H7 (cell line): ENCODE results near the gene CDHR3. TPM values are rescaled to one million over a fixed set of nuclear protein-coding genes. Genes with fewer than 3 reads are reported as not detected.

ENCODE experiments used
- DNase-seq: peaks from one replicate; pipeline ENCODE4 v3.0.0; 2012
- H3K27me3 ChIP-seq: 2 replicates; pipeline ENCODE4 v1.6.0; 2011; ENCODE audit warnings: mild to moderate bottlenecking, low read length; ENCODE audit not compliant: control insufficient read depth, insufficient read depth
- H3K36me3 ChIP-seq: replicated peaks from 2 replicates; pipeline ENCODE4 v1.5.1; 2011; ENCODE audit warnings: low read length; ENCODE audit not compliant: control insufficient read depth, insufficient read depth
- H3K4me3 ChIP-seq: 2 replicates; pipeline ENCODE4 v1.5.1; 2011; ENCODE audit warnings: low read depth, mild to moderate bottlenecking, control low read depth, low read length, moderate library complexity; ENCODE audit not compliant: insufficient read depth
- total RNA-seq: library from RNA; depleted of rRNA; stranded (reverse); fragments of >200 nt; shearing (Covaris generic); gene quantifications from 2 replicates; pipeline ENCODE4 v1.2.3, GENCODE V29; 2014

CDHR3 gene
- total RNA-seq, 1 experiment from 2014 or later: 5.7 TPM

- H3K36me3 ChIP-seq: no peaks in the 10 kb centered on the region
- no peaks in the 10 kb centered on the region for H3K27me3 ChIP-seq
- no peak for DNase-seq
- H3K4me3 ChIP-seq: no peak overlapping the region
Observed at GRCh38 chr7:106062521-106062931, 99.5 kb downstream of the CDHR3 start.

- DNase-seq: peak; percentile 6
- Histone ChIP-seq H3K27me3 (no peaks in the 10 kb centered on the region), H3K4me3 (no peak overlapping the region), H3K36me3 (no peaks in the 10 kb centered on the region)
Observed at GRCh38 chr7:106063024-106063423, 100.0 kb downstream of the CDHR3 start.

- Histone ChIP-seq H3K36me3 (no peaks in the 10 kb centered on the region), H3K27me3 (no peaks in the 10 kb centered on the region), H3K4me3 (no peak overlapping the region)
- peak; percentile 8 for DNase-seq
Observed at GRCh38 chr7:106063692-106064091, 100.6 kb downstream of the CDHR3 start.

GRCh38 chr7:106064316-106064715, 101.3 kb downstream of the CDHR3 start:
- peak; percentile 26 for DNase-seq
- Histone ChIP-seq H3K36me3 (no peaks in the 10 kb centered on the region), H3K4me3 (no peak overlapping the region), H3K27me3 (no peaks in the 10 kb centered on the region)

- no peaks in the 10 kb centered on the region for H3K27me3 ChIP-seq
- H3K36me3 ChIP-seq: no peaks in the 10 kb centered on the region
- no peak overlapping the region for H3K4me3 ChIP-seq
- DNase-seq: peak; percentile 53
Observed at GRCh38 chr7:106064771-106065574, 101.9 kb downstream of the CDHR3 start.

GRCh38 chr7:106065575-106066500, 102.8 kb downstream of the CDHR3 start:
- Histone ChIP-seq H3K4me3 (no peak overlapping the region), H3K36me3 (no peaks in the 10 kb centered on the region), H3K27me3 (no peaks in the 10 kb centered on the region)
- DNase-seq: peak; percentile 67

- no peak for DNase-seq
- Histone ChIP-seq H3K27me3 (no peaks in the 10 kb centered on the region), H3K36me3 (no peaks in the 10 kb centered on the region), H3K4me3 (no peak overlapping the region)
Observed at GRCh38 chr7:106067678-106068077, 104.6 kb downstream of the CDHR3 start.

GRCh38 chr7:106068538-106068961, 105.5 kb downstream of the CDHR3 start:
- Histone ChIP-seq H3K36me3 (no peaks in the 10 kb centered on the region), H3K4me3 (no peak overlapping the region), H3K27me3 (no peaks in the 10 kb centered on the region)
- DNase-seq: peak; percentile 8

GRCh38 chr7:106068986-106069385, 105.9 kb downstream of the CDHR3 start:
- Histone ChIP-seq H3K4me3 (no peak overlapping the region), H3K36me3 (no peaks in the 10 kb centered on the region), H3K27me3 (no peaks in the 10 kb centered on the region)
- peak; percentile 5 for DNase-seq

GRCh38 chr7:106069471-106070200, 106.6 kb downstream of the CDHR3 start:
- H3K27me3 ChIP-seq: no peaks in the 10 kb centered on the region
- peak; percentile 15 for DNase-seq
- H3K36me3 ChIP-seq: no peaks in the 10 kb centered on the region
- H3K4me3 ChIP-seq: no peak overlapping the region

- H3K36me3 ChIP-seq: no peaks in the 10 kb centered on the region
- H3K4me3 ChIP-seq: no peak overlapping the region
- H3K27me3 ChIP-seq: no peaks in the 10 kb centered on the region
- no peak for DNase-seq
Observed at GRCh38 chr7:106070201-106070551, 107.1 kb downstream of the CDHR3 start.

GRCh38 chr7:106070567-106071254, 107.6 kb downstream of the CDHR3 start:
- Histone ChIP-seq H3K36me3 (no peaks in the 10 kb centered on the region), H3K27me3 (no peaks in the 10 kb centered on the region), H3K4me3 (no peak overlapping the region)
- peak; percentile 8 for DNase-seq

- Histone ChIP-seq H3K4me3 (no peak overlapping the region), H3K27me3 (no peaks in the 10 kb centered on the region), H3K36me3 (no peaks in the 10 kb centered on the region)
- DNase-seq: peak; percentile 45
Observed at GRCh38 chr7:106071356-106071998, 108.4 kb downstream of the CDHR3 start.
